Caco-2 (cell line): ENCODE measurements around the gene CACNB2. TPM values are rescaled to one million over a fixed set of nuclear protein-coding genes. Genes with fewer than 3 reads are reported as not detected.

ENCODE experiments used
- BruUV-seq: library from RNA; stranded (reverse); fragments of 400-500 nt; replicated peaks from 2 replicates; lab custom pipeline; 2021; lab: Mats Ljungman, UMichigan
- CTCF ChIA-PET: fragments of 300-600 bp; sonication (Branson Sonifier 250); formaldehyde crosslinking; loops from one replicate; lab custom pipeline; 2022; ENCODE audit warnings: antibody characterized with exemption; lab: Charles Lee
- POLR2A ChIA-PET: fragments of 300-600 bp; sonication (Branson Sonifier 250); formaldehyde crosslinking; loops from one replicate; lab custom pipeline; 2022; ENCODE audit warnings: antibody characterized with exemption; lab: Charles Lee
- DNase-seq, 2 experiments: peaks; one replicate each; pipeline versions ENCODE4 v3.0.0 to v3.0.0-alpha.2; 2020 to 2022
- H3K27me3 ChIP-seq: replicated peaks from 2 replicates; pipeline ENCODE4 v1.6.0; 2011; ENCODE audit warnings: low read length; ENCODE audit not compliant: control insufficient read depth, insufficient read depth
- H3K36me3 ChIP-seq: 2 replicates; pipeline ENCODE4 v1.5.1; 2011; ENCODE audit warnings: low read length; ENCODE audit not compliant: control insufficient read depth, insufficient read depth
- H3K4me1 ChIP-seq: fragments of 250-450 bp; sonication (Bioruptor Pico); 2 replicates; pipeline ENCODE4 v1.5.1; 2020; ENCODE audit warnings: mild to moderate bottlenecking
- H3K4me3 ChIP-seq: 2 replicates; pipeline ENCODE4 v1.5.1; 2011; ENCODE audit warnings: low read depth, mild to moderate bottlenecking, control low read depth, low read length
- H3K9me3 ChIP-seq: fragments of 250-450 bp; sonication (Bioruptor Pico); 2 replicates; pipeline ENCODE4 v1.5.1; 2020; ENCODE audit warnings: mild to moderate bottlenecking, moderate library complexity
- H3K27ac Mint-ChIP-seq: one replicate; pipeline ENCODE4 v1.8.0; 2022; ENCODE audit warnings: mixed read lengths; ENCODE audit not compliant: unreplicated experiment
- H3K27me3 Mint-ChIP-seq: one replicate; pipeline ENCODE4 v1.8.0; 2022; ENCODE audit warnings: mixed read lengths; ENCODE audit not compliant: insufficient read depth, unreplicated experiment
- H3K36me3 Mint-ChIP-seq: one replicate; pipeline ENCODE4 v1.8.0; 2022; ENCODE audit warnings: mild to moderate bottlenecking, mixed read lengths; ENCODE audit not compliant: insufficient read depth, unreplicated experiment
- H3K4me1 Mint-ChIP-seq: one replicate; pipeline ENCODE4 v1.8.0; 2022; ENCODE audit warnings: low read depth, mixed read lengths; ENCODE audit not compliant: unreplicated experiment
- H3K4me3 Mint-ChIP-seq: one replicate; pipeline ENCODE4 v1.8.0; 2022; ENCODE audit warnings: mild to moderate bottlenecking, moderate library complexity, mixed read lengths; ENCODE audit not compliant: unreplicated experiment
- H3K9me3 Mint-ChIP-seq: one replicate; pipeline ENCODE4 v1.8.0; 2022; ENCODE audit warnings: mixed read lengths; ENCODE audit not compliant: unreplicated experiment
- intact Hi-C: fragments of 100-400 bp; cut with micrococcal nuclease; formaldehyde crosslinking; loops from one replicate; pipeline ENCODE4 v1.10.0; 2022; ENCODE audit not compliant: unreplicated experiment
- total RNA-seq: library from RNA; stranded (reverse); gene quantifications from 2 replicates; pipeline ENCODE4 v1.2.3, GENCODE V29; 2022
- TF ChIP-seq, protein P1 (sequence below), 2 experiments: fragments of 200-600 bp in 1 of 2; IDR thresholded peaks; 1 replicate in 1 of 2; 2 replicates in 1 of 2; pipeline versions ENCODE4 v1.5.1 to v1.8.0; 2011 to 2022; ENCODE audit warnings: antibody characterized with exemption in 1 of 2, control low read depth in 1 of 2, inconsistent platforms in 1 of 2, low read depth in 1 of 2, low read length in 1 of 2, mild to moderate bottlenecking in 1 of 2, moderate library complexity in 1 of 2; ENCODE audit not compliant: insufficient read depth in 1 of 2, severe bottlenecking in 1 of 2, unreplicated experiment in 1 of 2

The CACNB2 gene
- total RNA-seq, 1 experiment from 2014 or later, result 0.98 TPM

DNA sequence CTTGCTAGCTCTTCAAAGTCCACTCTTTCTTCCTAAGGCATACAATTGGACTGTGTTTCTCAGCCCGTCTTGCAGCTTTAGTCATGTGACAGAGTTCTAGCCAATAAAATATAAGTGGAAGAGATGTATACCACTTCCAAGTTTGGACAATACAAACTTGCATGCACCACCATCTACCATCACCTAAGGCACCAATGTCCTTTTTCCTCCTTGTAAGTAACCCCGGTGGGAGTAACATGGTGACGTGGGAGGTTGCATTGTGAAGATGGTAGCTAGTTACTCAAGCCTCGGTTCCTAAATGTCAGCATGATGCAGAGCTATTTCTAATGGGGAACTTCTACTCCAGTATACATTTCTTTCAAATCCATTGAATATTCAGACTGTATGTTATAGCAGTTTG lies 5.3 kb upstream of the CACNB2 start:
- H3K36me3 ChIP-seq, result no peaks in the 10 kb centered on the region
- POLR2A ChIA-PET, result no interaction called here
- no TSS peak for BruUV-seq

DNA sequence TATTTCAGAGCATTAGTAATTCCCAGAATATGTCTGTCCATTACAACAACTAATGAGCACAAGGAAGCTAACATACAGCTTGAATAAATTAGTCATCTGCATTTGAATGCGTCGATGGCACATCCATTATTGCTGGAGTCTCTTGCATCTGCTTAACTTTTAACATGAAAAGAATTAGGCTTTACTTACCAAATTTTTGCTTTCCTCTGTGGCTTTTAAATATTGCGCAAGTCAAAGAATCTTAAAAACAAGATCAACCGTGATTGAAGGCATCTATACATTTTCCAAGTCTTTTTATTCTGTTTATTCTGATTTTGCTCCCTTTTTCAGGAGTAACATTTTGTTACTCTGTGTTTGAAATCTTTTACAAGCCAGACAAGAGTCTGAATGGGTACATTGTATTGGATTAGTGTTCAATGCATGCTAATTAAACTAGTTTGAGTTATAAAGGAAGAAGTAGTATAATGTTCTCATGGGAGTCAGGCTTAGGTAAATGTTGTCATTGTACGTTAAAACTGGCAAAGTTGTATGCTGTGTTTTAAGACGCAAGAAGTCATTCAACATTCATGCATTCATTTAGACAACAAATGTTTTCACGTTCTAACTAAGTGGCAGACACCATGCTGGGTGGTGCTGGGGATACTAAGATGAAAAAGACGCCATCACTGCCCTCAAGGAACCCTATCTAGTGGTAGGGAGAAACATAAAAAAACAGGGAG lies 4.0 kb upstream of the CACNB2 start:
- BruUV-seq, result no TSS peak
- no peak overlapping the region for H3K4me3 ChIP-seq
- Mint-ChIP-seq H3K4me3 (no peak overlapping the region), H3K36me3 (no peaks in the 10 kb centered on the region), H3K4me1 (no peaks in the 10 kb centered on the region), H3K9me3 (no peaks in the 10 kb centered on the region), H3K27me3 (peaks cover 11% of the 10 kb centered on the region), H3K27ac (no peak overlapping the region)
- intact Hi-C loops, result no loop called here
- H3K36me3 ChIP-seq, result no peaks in the 10 kb centered on the region
- TF ChIP-seq, protein P1, sequence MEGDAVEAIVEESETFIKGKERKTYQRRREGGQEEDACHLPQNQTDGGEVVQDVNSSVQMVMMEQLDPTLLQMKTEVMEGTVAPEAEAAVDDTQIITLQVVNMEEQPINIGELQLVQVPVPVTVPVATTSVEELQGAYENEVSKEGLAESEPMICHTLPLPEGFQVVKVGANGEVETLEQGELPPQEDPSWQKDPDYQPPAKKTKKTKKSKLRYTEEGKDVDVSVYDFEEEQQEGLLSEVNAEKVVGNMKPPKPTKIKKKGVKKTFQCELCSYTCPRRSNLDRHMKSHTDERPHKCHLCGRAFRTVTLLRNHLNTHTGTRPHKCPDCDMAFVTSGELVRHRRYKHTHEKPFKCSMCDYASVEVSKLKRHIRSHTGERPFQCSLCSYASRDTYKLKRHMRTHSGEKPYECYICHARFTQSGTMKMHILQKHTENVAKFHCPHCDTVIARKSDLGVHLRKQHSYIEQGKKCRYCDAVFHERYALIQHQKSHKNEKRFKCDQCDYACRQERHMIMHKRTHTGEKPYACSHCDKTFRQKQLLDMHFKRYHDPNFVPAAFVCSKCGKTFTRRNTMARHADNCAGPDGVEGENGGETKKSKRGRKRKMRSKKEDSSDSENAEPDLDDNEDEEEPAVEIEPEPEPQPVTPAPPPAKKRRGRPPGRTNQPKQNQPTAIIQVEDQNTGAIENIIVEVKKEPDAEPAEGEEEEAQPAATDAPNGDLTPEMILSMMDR (IDR thresholded peaks at IDR 0.05; ENCODE audit: insufficient read depth in 1 of 2, low read depth in 1 of 2, low read length in 1 of 2, severe bottlenecking in 1 of 2, unreplicated experiment in 1 of 2), result no peak
- DNase-seq, result no peak
- H3K4me1 ChIP-seq, result peaks cover 4% of the 10 kb centered on the region; the same call in 1 of the 2 replicates
- peaks cover 5% of the 10 kb centered on the region for H3K27me3 ChIP-seq
- ChIA-PET POLR2A (no interaction called here), CTCF (no interaction called here)
- no peaks in the 10 kb centered on the region for H3K9me3 ChIP-seq

More for the DNA sequence above, 5.3 kb upstream of the CACNB2 start:
- Mint-ChIP-seq H3K4me1 (no peaks in the 10 kb centered on the region), H3K4me3 (no peak overlapping the region), H3K27ac (no peak overlapping the region), H3K9me3 (no peaks in the 10 kb centered on the region), H3K27me3 (peaks cover 11% of the 10 kb centered on the region), H3K36me3 (no peaks in the 10 kb centered on the region)
- Histone ChIP-seq H3K4me1 (peaks cover 1% of the 10 kb centered on the region; the same call in 1 of the 2 replicates), H3K27me3 (peaks cover 3% of the 10 kb centered on the region), H3K4me3 (no peak overlapping the region), H3K9me3 (no peaks in the 10 kb centered on the region)
- TF ChIP-seq, protein P1 (IDR thresholded peaks at IDR 0.05; ENCODE audit: insufficient read depth in 1 of 2, low read depth in 1 of 2, low read length in 1 of 2, severe bottlenecking in 1 of 2, unreplicated experiment in 1 of 2), result no peak
- no peak for DNase-seq
- CTCF ChIA-PET, result no interaction called here
- intact Hi-C loops, result no loop called here

DNA sequence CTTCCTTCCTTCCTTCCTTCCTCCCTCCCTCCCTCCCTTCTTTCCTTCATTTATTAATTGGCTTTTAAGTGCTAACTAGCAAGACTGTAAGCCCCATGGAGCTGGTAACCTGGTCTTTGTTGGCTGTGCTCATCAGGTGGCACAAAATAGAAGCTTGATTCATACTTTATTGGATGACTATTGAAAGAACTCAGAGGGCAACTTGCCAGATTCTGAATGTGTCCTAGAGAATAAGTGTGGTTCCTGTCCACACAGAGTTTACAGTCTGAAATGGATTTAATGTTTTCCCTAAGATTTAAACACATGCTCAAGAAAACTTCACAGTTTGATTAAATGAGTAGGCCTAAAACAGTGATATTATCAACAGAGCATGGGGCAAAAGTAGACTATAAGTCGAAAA lies 3.1 kb upstream of the CACNB2 start:
- CTCF ChIA-PET, result no interaction called here
- intact Hi-C loops, result no loop called here

More for the DNA sequence above, 3.1 kb upstream of the CACNB2 start:
- Histone ChIP-seq H3K9me3 (no peaks in the 10 kb centered on the region), H3K4me3 (no peak overlapping the region), H3K36me3 (no peaks in the 10 kb centered on the region), H3K4me1 (peaks cover 4% of the 10 kb centered on the region; the same call in 1 of the 2 replicates), H3K27me3 (peaks cover 6% of the 10 kb centered on the region)
- no TSS peak for BruUV-seq
- Mint-ChIP-seq H3K36me3 (no peaks in the 10 kb centered on the region), H3K4me1 (no peaks in the 10 kb centered on the region), H3K9me3 (no peaks in the 10 kb centered on the region), H3K27me3 (peaks cover 19% of the 10 kb centered on the region), H3K4me3 (no peak overlapping the region), H3K27ac (no peak overlapping the region)
- no peak for DNase-seq
- POLR2A ChIA-PET, result no interaction called here
- TF ChIP-seq, protein P1 (IDR thresholded peaks at IDR 0.05; ENCODE audit: insufficient read depth in 1 of 2, low read depth in 1 of 2, low read length in 1 of 2, severe bottlenecking in 1 of 2, unreplicated experiment in 1 of 2), result no peak
